Keratinocyte (primary cell): ENCODE data around the gene TMEM45A. TPM values are rescaled to one million over a fixed set of nuclear protein-coding genes. Genes with fewer than 3 reads are reported as not detected.

ENCODE experiments used
- DNase-seq: peaks from one replicate; pipeline ENCODE4 v3.0.0-alpha.2; 2011; ENCODE audit warnings: low read depth, missing footprints, low spot score
- FAIRE-seq: peaks from 2 replicates; lab custom pipeline; 2011; peaks lifted over from hg19 to GRCh38; lab: Jason Lieb, UNC
- H2AFZ ChIP-seq: 2 replicates; pipeline ENCODE4 v1.6.0; 2012; ENCODE audit warnings: low read length, control low read depth, inconsistent platforms; ENCODE audit not compliant: control insufficient read depth
- H3K27ac ChIP-seq: 2 replicates; pipeline ENCODE4 v1.5.1; 2011; ENCODE audit warnings: low read length; ENCODE audit not compliant: control insufficient read depth, insufficient read depth
- H3K27me3 ChIP-seq: 3 replicates; pipeline ENCODE4 v1.6.0; 2011; ENCODE audit warnings: low read length; ENCODE audit not compliant: control insufficient read depth, insufficient read depth; ENCODE audit errors: extremely low read depth
- H3K36me3 ChIP-seq, 2 experiments: 2 replicates in 1 of 2; 3 replicates in 1 of 2; pipeline ENCODE4 v1.5.1; 2011; ENCODE audit warnings: low read length in 2 of 2, mild to moderate bottlenecking in 1 of 2; ENCODE audit not compliant: control insufficient read depth in 2 of 2, insufficient read depth in 2 of 2; ENCODE audit errors: extremely low read depth in 1 of 2
- H3K4me1 ChIP-seq: 3 replicates; pipeline ENCODE4 v1.5.1; 2011; ENCODE audit warnings: low read length; ENCODE audit not compliant: control insufficient read depth, insufficient read depth; ENCODE audit errors: extremely low read depth
- H3K4me2 ChIP-seq: 3 replicates; pipeline ENCODE4 v1.6.0; 2011; ENCODE audit warnings: low read depth, low read length; ENCODE audit not compliant: control insufficient read depth, insufficient read depth; ENCODE audit errors: extremely low read depth
- H3K4me3 ChIP-seq, 3 experiments: fragments of 200-600 bp in 1 of 3; sonication (generic) in 1 of 3; 2 replicates in 2 of 3; 3 replicates in 1 of 3; pipeline ENCODE4 v1.5.1; 2011 to 2016; ENCODE audit warnings: low read length in 3 of 3, mild to moderate bottlenecking in 3 of 3, control low read depth in 2 of 3, inconsistent platforms in 1 of 3, low read depth in 1 of 3, mixed read lengths in 1 of 3, mixed run types in 1 of 3, moderate library complexity in 1 of 3; ENCODE audit not compliant: control insufficient read depth in 2 of 3, insufficient read depth in 2 of 3; ENCODE audit errors: extremely low read depth in 1 of 3
- H3K79me2 ChIP-seq: 2 replicates; pipeline ENCODE4 v1.6.0; 2012; ENCODE audit warnings: low read length; ENCODE audit not compliant: control insufficient read depth, insufficient read depth
- H3K9ac ChIP-seq: 3 replicates; pipeline ENCODE4 v1.6.0; 2011; ENCODE audit warnings: low read length; ENCODE audit not compliant: control insufficient read depth, insufficient read depth; ENCODE audit errors: extremely low read depth
- H3K9me1 ChIP-seq: 3 replicates; pipeline ENCODE4 v1.6.0; 2011; ENCODE audit warnings: low read length; ENCODE audit not compliant: control insufficient read depth, insufficient read depth; ENCODE audit errors: extremely low read depth
- H3K9me3 ChIP-seq: 2 replicates; pipeline ENCODE4 v1.5.1; 2012; ENCODE audit warnings: low read depth, low read length; ENCODE audit not compliant: control insufficient read depth
- H4K20me1 ChIP-seq: 3 replicates; pipeline ENCODE4 v1.6.0; 2011; ENCODE audit warnings: low read length; ENCODE audit not compliant: control insufficient read depth, insufficient read depth; ENCODE audit errors: extremely low read depth
- CTCF ChIP-seq, 3 experiments: IDR thresholded peaks in 1 of 3; conservative IDR thresholded peaks in 1 of 3; optimal IDR thresholded peaks in 1 of 3; 2 replicates in 2 of 3; 3 replicates in 1 of 3; pipeline versions ENCODE3 to v1.5.1; 2011; ENCODE audit warnings: low read length in 3 of 3, mild to moderate bottlenecking in 3 of 3, moderate library complexity in 2 of 3, control low read depth in 1 of 3, inconsistent platforms in 1 of 3; ENCODE audit not compliant: insufficient read depth in 2 of 3; ENCODE audit errors: extremely low read depth in 1 of 3
- EZH2 ChIP-seq: IDR thresholded peaks from one replicate; pipeline ENCODE4 v1.6.1; 2012; ENCODE audit warnings: inconsistent platforms, mild to moderate bottlenecking, low read length, moderate library complexity
- dilution Hi-C: fragments of 300-500 bp; cut with MboI; formaldehyde crosslinking; loops from one replicate; pipeline ENCODE4 v1.7.0; 2020; ENCODE audit warnings: low sequenced_read_pairs; ENCODE audit not compliant: extremely low pct_ligation_motif_present
- polyA plus RNA-seq, 5 experiments: library from polyadenylated mRNA; depleted of rRNA in 3 of 5; stranded (reverse) in 3 of 5; stranded (forward) in 1 of 5; unstranded in 1 of 5; fragments of >200 nt; gene quantifications; 1 replicate in 1 of 5; 2 replicates in 3 of 5; 3 replicates in 1 of 5; pipeline versions ENCODE4 v1.2.1 to v1.2.3, GENCODE V29; 2011 to 2012; ENCODE audit warnings: missing spikeins in 2 of 5, low read depth in 1 of 5, low replicate concordance in 1 of 5

TMEM45A gene
- polyA plus RNA-seq, 1 donor (not counting 4 experiments of a cell fraction or from before 2014, with no cell fraction given) = 57.2 TPM

GRCh38 chr3:100584101-100584660, 91.8 kb downstream of the TMEM45A start:
- dilution Hi-C loops = no loop called here
- FAIRE-seq = no peak
- Histone ChIP-seq H3K27ac (no peak overlapping the region), H3K4me3 (no peak overlapping the region), H3K9ac (no peak overlapping the region), H4K20me1 (no peaks in the 10 kb centered on the region), H3K4me2 (no peak overlapping the region), H2AFZ (no peak overlapping the region), H3K9me1 (no peaks in the 10 kb centered on the region), H3K79me2 (no peaks in the 10 kb centered on the region), H3K36me3 (no peaks in the 10 kb centered on the region), H3K9me3 (no peaks in the 10 kb centered on the region), H3K4me1 (no peaks in the 10 kb centered on the region), H3K27me3 (no peaks in the 10 kb centered on the region)
- no peak for DNase-seq
- TF ChIP-seq EZH2 = no peak

GRCh38 chr3:100586832-100587231, 94.4 kb downstream of the TMEM45A start:
- Histone ChIP-seq H3K36me3 (no peaks in the 10 kb centered on the region), H3K27me3 (no peaks in the 10 kb centered on the region)

More at GRCh38 chr3:100586832-100587231, 94.4 kb downstream of the TMEM45A start:
- FAIRE-seq (no peak), DNase-seq (no peak)
- H3K4me1 ChIP-seq = no peaks in the 10 kb centered on the region
- H3K79me2 ChIP-seq = no peaks in the 10 kb centered on the region
- H3K9ac ChIP-seq = no peak overlapping the region
- no peak overlapping the region for H3K4me2 ChIP-seq
- dilution Hi-C loops = no loop called here
- no peak overlapping the region for H2AFZ ChIP-seq
- no peak overlapping the region for H3K27ac ChIP-seq
- no peaks in the 10 kb centered on the region for H4K20me1 ChIP-seq
- TF ChIP-seq EZH2 (no peak), CTCF (optimal IDR thresholded peaks at IDR 0.05 in 1 of 3, IDR thresholded peaks at IDR 0.05 in 1 of 3, conservative IDR thresholded peaks at IDR 0.05 in 1 of 3; ENCODE audit: extremely low read depth in 1 of 3, insufficient read depth in 2 of 3, low read length in 3 of 3) (no peak)
- H3K9me1 ChIP-seq = no peaks in the 10 kb centered on the region
- no peak overlapping the region for H3K4me3 ChIP-seq
- H3K9me3 ChIP-seq = no peaks in the 10 kb centered on the region
